HUES6 (cell line): Measurements from ENCODE around the gene VEGFC.

Source experiments
- H3K27ac ChIP-seq: 2 replicates; pipeline ENCODE4 v1.7.0; 2013; ENCODE audit warnings: low read depth, mild to moderate bottlenecking, low read length, inconsistent platforms
- H3K27me3 ChIP-seq: 2 replicates; pipeline ENCODE4 v1.6.1; 2013; ENCODE audit warnings: low read length; ENCODE audit not compliant: control insufficient read depth, insufficient read depth
- H3K36me3 ChIP-seq: 2 replicates; pipeline ENCODE4 v1.6.1; 2013; ENCODE audit warnings: low read length; ENCODE audit not compliant: control insufficient read depth, insufficient read depth
- H3K4me1 ChIP-seq: 2 replicates; pipeline ENCODE4 v1.6.1; 2013; ENCODE audit warnings: low read length; ENCODE audit not compliant: control insufficient read depth, insufficient read depth
- H3K4me3 ChIP-seq: 2 replicates; pipeline ENCODE4 v1.5.1; 2013; ENCODE audit warnings: low read depth, low read length
- H3K9ac ChIP-seq: one replicate; pipeline ENCODE4 v1.6.1; 2013; ENCODE audit warnings: mild to moderate bottlenecking, low read length
- H3K9me3 ChIP-seq: 2 replicates; pipeline ENCODE4 v1.6.1; 2013; ENCODE audit warnings: low read depth, low read length; ENCODE audit not compliant: control insufficient read depth, insufficient read depth

Gene VEGFC

DNA sequence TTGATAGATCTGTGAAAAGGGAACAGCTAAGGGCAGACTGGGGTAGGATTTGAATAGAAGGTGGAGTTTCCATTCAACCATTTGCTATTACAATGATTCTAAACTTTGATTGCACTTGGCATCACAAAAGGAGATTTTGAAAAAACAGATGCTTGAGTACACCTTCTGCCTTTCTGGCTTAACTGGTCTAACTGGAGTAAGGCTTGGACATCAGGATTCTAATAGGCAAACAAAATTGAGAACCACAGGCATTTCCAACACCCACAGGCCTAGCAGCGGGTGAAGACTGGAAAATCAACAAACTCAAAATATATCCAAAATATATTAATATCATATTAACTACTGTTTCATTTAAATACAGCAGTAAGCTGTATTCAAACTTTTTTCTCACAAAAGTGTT is 1.9 kb upstream of the VEGFC start:
- H3K9me3 ChIP-seq = no peaks in the 10 kb centered on the region
- H3K4me1 ChIP-seq = no peaks in the 10 kb centered on the region
- H3K9ac ChIP-seq = no peak overlapping the region
- H3K4me3 ChIP-seq = no peak overlapping the region
- no peak overlapping the region for H3K27ac ChIP-seq
- no peaks in the 10 kb centered on the region for H3K36me3 ChIP-seq
- peaks cover 40% of the 10 kb centered on the region for H3K27me3 ChIP-seq

DNA sequence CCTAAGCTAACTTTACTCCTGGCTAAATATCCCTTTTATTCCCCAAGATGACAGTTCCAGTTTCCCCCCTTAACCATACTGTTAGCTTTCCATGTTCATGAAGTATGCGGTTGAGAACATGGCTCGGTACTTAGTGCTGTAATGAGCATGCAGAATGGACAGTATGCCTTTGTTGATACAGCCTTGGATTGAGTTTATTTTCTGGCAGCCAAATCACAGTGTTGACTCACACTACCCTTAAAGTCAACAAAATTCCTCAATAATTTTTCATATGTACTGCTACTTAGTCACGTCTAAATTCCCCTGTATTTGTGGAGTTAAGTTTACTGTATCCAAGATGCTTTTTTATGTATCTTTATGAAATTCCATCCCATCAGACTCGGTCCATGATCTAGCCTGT is 1.4 kb upstream of the VEGFC start:
- Histone ChIP-seq H3K4me3 (no peak overlapping the region), H3K27ac (no peak overlapping the region), H3K27me3 (peaks cover 40% of the 10 kb centered on the region), H3K36me3 (no peaks in the 10 kb centered on the region), H3K9ac (no peak overlapping the region), H3K9me3 (no peaks in the 10 kb centered on the region), H3K4me1 (no peaks in the 10 kb centered on the region)

DNA sequence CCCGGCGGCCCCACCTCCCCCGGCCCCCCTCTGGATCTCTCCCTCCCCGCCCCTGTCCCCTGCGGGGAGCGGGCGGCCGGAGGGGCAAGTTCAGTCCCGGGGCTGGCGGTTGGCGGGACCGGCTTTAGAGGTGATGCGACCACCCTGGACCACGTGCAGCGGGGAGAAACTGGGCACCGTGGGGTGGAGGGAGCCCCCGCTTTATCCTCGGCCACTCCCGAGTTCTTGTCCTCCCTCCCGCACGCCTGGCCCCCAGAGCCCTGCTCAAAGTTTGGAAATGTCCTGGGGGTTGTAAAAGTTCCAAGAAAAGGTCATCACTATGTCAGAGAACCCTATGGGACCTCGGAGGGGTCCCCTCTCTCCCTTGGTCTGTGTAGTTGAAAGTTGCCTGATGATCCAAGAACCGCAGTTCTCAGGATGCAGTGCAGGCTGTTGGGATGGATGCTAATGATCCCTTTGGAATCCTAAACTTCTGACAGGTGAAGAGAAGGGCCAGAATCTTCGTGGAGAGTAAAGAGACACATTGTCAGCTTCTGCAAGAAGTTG is 411 bp upstream of the VEGFC start:
- H3K4me1 ChIP-seq = no peaks in the 10 kb centered on the region
- no peaks in the 10 kb centered on the region for H3K36me3 ChIP-seq
- H3K4me3 ChIP-seq = peak overlapping the region; percentile 71
- no peak overlapping the region for H3K9ac ChIP-seq
- H3K27me3 ChIP-seq = peaks cover 40% of the 10 kb centered on the region
- no peak overlapping the region for H3K27ac ChIP-seq
- H3K9me3 ChIP-seq = no peaks in the 10 kb centered on the region

DNA sequence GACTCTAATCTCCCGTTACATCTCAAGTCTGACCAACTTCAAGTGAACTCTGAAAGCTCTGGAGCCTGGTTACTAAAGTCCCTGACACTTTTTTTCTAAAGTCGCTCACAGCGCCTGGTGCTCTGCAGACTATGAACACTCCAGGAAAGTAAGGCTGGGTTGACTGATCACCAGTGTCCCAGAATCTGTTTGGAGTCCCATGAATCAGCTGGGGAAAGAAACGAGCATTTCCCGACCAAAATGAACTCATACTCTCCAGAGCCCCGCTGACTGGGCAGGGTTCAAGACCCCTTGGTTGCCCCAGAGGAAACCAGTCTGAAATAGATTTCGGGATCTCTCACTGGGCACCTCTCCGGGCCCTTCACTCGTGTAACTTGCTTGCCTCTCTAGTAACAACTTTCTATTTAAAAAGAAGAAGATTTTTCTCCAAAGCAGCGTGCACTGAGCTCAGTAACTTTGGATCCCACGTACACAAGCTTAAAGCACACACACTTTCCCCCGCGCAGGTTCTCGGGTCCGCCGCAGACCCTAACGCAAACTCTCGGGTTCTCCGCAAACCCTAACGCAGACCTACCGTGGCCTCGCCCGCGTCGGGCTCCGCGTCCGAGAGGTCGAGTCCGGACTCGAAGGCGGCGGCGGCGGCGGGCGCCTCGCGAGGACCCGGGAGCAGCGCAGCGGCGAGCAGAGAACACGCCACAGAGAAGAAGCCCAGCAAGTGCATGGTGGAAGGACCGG is 964 bp downstream of the VEGFC start:
- peak overlapping the region; percentile 47 for H3K9ac ChIP-seq
- H3K9me3 ChIP-seq = no peaks in the 10 kb centered on the region
- peak overlapping the region; percentile 71 for H3K4me3 ChIP-seq
- no peaks in the 10 kb centered on the region for H3K36me3 ChIP-seq
- peaks cover 40% of the 10 kb centered on the region for H3K27me3 ChIP-seq
- H3K4me1 ChIP-seq = no peaks in the 10 kb centered on the region
- H3K27ac ChIP-seq = no peak overlapping the region

DNA sequence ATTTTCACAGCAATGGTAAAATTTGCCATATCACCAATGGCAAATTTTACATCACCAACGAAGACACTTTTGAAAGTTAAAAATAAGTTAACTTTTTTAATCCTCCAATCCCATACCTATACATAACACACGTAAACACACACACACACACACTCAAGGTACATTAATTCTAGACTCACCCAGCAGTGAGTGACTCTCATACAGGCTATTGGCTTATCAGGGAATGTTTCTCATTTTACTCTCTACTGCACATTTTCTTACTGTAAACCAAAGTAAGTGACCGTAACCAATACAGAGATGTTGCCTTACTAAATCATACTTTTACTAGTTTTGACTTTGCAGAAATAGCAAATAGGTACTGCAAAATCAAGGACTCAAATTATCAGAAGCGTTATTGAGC is 2.3 kb downstream of the VEGFC start:
- no peak overlapping the region for H3K9ac ChIP-seq
- no peak overlapping the region for H3K4me3 ChIP-seq

DNA sequence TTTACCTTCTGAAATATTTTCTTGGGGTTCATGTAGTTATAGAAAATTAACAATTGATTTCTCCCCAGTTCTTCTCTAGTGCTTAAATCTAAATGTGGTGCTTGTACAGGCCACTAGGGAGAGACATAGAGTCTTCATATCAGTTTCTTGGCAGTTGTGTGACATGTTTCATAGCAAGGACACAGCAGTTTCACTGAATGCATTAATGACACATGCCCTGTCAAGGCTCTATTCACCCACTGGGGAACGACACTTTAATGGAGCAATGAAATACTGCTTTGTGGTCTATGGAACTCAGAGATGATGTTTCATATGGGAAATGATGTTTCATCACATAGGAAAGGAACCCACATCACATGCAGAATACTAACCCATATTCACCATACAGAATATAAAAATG is 2.8 kb downstream of the VEGFC start:
- H3K27me3 ChIP-seq = peaks cover 40% of the 10 kb centered on the region
- H3K4me3 ChIP-seq = no peak overlapping the region
- H3K9me3 ChIP-seq = no peaks in the 10 kb centered on the region
- no peaks in the 10 kb centered on the region for H3K4me1 ChIP-seq
- H3K27ac ChIP-seq = no peak overlapping the region
- H3K36me3 ChIP-seq = no peaks in the 10 kb centered on the region
- no peak overlapping the region for H3K9ac ChIP-seq

More for the DNA sequence above, 2.3 kb downstream of the VEGFC start:
- Histone ChIP-seq H3K27me3 (peaks cover 40% of the 10 kb centered on the region), H3K36me3 (no peaks in the 10 kb centered on the region), H3K9me3 (no peaks in the 10 kb centered on the region), H3K27ac (no peak overlapping the region), H3K4me1 (no peaks in the 10 kb centered on the region)

DNA sequence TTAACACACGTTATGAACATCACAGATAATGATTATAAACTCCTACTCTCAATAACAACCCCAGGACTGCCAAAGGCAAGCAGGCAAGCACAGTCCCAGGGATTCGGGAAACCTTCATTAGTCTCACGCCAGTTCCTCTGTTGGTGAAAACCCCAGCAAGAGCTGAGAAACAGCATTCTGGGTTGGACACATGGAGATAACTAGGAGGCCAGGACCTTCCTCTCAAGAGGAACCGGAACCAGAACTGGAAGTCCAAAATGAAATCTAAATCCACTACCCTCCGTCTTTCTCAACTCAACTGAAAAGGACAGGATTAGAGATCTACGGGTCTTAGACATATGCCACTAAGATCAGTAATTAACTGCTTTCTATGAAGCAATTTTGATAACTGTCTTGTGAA is 3.8 kb downstream of the VEGFC start:
- no peaks in the 10 kb centered on the region for H3K9me3 ChIP-seq
- no peak overlapping the region for H3K27ac ChIP-seq
- no peaks in the 10 kb centered on the region for H3K4me1 ChIP-seq
- H3K9ac ChIP-seq = no peak overlapping the region
- H3K4me3 ChIP-seq = no peak overlapping the region
- peaks cover 33% of the 10 kb centered on the region for H3K27me3 ChIP-seq
- H3K36me3 ChIP-seq = no peaks in the 10 kb centered on the region

DNA sequence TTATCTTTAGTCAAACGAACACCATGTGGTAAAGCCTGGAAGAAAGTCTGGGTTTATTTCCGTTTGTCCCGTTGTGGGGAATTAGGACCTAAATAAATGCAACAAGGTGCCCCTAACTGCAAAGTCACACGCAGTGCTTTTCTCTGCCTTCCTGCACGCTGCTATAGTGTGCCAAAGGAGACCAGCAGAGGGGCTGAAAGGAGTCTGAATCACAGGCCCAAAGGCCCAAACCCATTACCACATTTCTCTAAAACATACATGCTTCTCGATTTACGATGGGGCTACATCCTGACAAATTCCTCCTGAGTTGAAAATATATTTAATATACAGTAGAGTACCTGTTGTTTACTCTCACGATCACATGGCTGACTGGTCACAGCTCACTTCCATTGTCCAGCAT is 4.5 kb downstream of the VEGFC start:
- Histone ChIP-seq H3K27me3 (peaks cover 25% of the 10 kb centered on the region), H3K9ac (no peak overlapping the region), H3K9me3 (no peaks in the 10 kb centered on the region), H3K4me1 (no peaks in the 10 kb centered on the region), H3K36me3 (no peaks in the 10 kb centered on the region), H3K4me3 (no peak overlapping the region), H3K27ac (no peak overlapping the region)

DNA sequence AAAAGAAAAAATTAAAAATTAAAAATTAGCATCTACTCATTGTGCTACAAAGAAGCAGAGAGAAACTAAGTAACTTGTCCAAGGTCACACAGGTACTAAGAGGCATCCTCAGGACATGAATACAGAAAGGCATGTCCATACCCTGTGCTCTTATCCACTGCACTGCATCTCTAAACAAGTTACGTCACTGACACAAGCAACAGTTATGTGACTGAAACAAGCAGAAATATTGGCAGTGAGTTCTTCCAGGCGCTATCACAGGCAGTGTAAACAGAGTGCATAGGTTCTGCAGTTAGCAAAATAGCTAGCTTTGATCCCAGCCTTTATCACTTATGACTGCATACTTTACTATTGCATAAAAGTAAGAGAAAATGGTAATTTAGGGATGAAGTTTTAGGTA is 7.9 kb downstream of the VEGFC start:
- H3K27me3 ChIP-seq = no peaks in the 10 kb centered on the region
- no peaks in the 10 kb centered on the region for H3K9me3 ChIP-seq
- no peak overlapping the region for H3K4me3 ChIP-seq
- no peak overlapping the region for H3K27ac ChIP-seq
- H3K36me3 ChIP-seq = no peaks in the 10 kb centered on the region
- peaks cover 4% of the 10 kb centered on the region; the same call in 1 of the 2 replicates for H3K4me1 ChIP-seq
- no peak overlapping the region for H3K9ac ChIP-seq

DNA sequence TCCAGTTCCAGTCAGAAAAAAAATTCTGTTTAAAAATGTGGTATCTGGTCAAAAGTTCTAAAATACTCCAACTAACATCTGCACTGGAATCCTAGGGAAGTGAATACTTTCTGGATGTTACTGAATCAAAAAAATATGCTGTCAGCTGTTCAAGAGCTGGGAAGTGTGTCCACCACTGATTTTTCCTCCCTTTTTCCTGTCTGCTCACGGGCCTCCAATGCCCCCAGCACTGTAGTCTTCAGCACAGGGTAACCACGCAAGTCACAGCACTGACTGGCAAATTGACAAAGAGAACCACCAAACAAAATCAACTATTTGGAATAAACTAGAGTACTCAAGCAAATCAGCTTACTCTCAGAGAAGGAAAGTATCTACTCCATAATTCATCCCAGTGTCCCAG is 9.9 kb downstream of the VEGFC start:
- H3K27ac ChIP-seq = no peak overlapping the region

DNA sequence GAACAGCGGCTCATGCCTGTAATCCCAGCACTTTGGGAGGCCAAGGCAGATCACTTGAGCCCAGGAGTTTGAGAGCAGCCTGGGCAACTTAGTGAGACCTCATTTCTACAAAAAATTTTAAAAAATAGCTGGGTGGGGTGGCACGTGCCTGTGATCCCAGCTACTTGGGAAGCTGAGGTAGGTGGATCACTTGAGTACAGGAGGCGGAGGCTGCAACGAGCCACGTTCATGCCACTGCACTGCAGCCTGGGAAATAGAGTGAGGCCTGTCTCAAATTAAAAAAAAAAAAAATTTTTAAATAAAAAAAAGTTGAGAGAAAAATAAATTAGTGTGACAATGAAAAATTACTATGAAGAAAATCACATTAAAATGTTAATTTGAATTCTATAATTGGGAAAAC is 10.5 kb downstream of the VEGFC start:
- H3K27me3 ChIP-seq = no peaks in the 10 kb centered on the region
- no peak overlapping the region for H3K9ac ChIP-seq
- H3K36me3 ChIP-seq = no peaks in the 10 kb centered on the region
- H3K4me1 ChIP-seq = peaks cover 4% of the 10 kb centered on the region; the same call in 1 of the 2 replicates
- no peaks in the 10 kb centered on the region for H3K9me3 ChIP-seq
- no peak overlapping the region for H3K27ac ChIP-seq
- no peak overlapping the region for H3K4me3 ChIP-seq

More for the DNA sequence above, 9.9 kb downstream of the VEGFC start:
- Histone ChIP-seq H3K36me3 (no peaks in the 10 kb centered on the region), H3K9me3 (no peaks in the 10 kb centered on the region), H3K4me1 (peaks cover 4% of the 10 kb centered on the region; the same call in 1 of the 2 replicates), H3K27me3 (no peaks in the 10 kb centered on the region), H3K9ac (no peak overlapping the region), H3K4me3 (no peak overlapping the region)
